Myometrial cell (primary cell): ENCODE data around the gene PRDM7. TPM values are rescaled to one million over a fixed set of nuclear protein-coding genes. Genes with fewer than 3 reads are reported as not detected.

Source experiments
- total RNA-seq: library from RNA; depleted of rRNA; stranded (reverse); fragments of >200 nt; gene quantifications from 2 replicates; pipeline ENCODE4 v1.2.3, GENCODE V29; 2015

Gene PRDM7
- total RNA-seq, result not detected in 2 replicates

DNA sequence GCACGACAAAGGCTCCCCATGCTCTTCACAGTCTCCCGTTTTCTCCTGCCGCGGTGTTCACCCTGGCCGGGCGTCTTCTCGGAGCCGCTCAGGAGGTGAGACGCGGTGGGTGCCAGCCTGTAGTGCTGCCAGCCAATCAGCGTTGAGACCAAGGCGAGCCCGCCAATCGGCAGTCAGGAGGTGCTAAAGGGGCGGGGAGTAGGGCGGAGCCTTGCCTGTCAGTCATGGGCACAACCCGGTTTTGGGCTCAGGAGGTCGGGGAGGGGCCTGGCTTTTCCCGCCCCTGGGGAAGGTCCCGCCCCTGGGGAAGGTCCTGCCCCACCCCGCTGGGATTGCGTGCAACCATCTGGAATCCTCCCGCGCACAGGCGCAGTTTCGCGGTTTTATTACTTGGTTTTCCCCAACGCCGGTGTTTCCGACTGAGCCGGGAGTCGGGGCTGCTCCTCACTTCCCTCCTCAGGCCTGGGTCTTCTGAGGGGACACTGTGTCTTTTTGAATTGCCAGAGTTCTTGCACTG is at the start of gene PRDM7:
Gene PRDM7 (minus strand): TSS at position 92 of the 517 bp plus-strand sequence. CDS start 1,421 bp downstream, outside the sequence.

DNA sequence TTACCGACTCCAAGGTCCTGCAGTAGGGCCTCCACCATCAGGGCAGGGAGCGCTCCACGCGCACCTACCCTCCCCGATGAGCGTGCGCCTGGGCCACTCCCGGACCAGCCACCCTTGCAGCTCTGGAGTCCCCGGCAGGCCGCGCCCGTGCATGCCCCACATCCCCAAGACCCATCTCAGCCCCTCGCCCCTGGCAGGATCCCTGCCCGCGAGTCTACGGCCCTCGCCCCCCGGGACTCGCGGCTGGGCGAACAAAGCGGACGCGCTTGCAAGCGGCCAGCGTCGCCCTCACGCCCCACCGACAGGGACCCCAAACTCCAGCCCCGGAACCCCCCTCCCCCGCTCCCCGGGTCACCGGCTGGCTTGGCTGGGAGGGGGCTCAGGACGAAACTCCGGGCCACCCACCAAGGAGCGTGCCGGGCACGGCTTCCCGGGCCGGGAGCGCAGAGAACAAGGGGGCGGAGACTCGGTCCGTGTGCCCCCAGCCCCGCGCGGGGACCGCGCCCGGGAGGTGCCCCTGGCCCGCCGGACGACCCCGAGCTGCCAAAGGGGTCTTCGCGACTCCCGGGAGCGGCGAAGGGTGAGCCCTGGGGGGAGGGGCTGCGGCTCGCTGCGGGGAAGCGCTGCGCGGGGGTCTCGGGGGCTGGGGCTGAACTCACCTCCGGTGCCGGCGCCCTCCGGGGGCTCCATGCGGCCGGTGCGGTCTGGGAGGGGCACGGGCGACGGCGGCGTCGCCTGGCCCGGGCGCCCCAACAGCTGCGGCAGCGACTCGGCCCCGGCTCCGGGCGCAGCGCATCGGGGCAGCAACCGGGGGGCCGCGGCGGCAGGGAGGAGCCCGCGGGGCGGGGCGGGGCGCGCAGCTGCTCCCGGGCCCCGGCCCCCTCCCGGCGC is 58.2 kb downstream of the PRDM7 start, which contains the start of gene DBNDD1:
Gene DBNDD1 (minus strand): TSS at position 805 of the 891 bp plus-strand sequence. CDS start 115 bp downstream, at position 690.

Other genes starting within 250 kb of the PRDM7 start
- 1.6 and 4.0 TPM in 2 replicates for gene SPIRE2, start 248.9 kb downstream of the PRDM7 start, total RNA-seq
- 142 and 146 TPM in 2 replicates for gene TCF25, start 203.7 kb downstream of the PRDM7 start, total RNA-seq
- 10.8 and 11.0 TPM in 2 replicates for gene MC1R, start 158.5 kb downstream of the PRDM7 start, total RNA-seq
- gene TUBB3, start 154.0 kb downstream of the PRDM7 start, total RNA-seq, result 365 and 394 TPM in 2 replicates
- 95.7 and 135 TPM in 2 replicates for gene DEF8, start 128.6 kb downstream of the PRDM7 start, total RNA-seq
- gene DBNDD1, start 57.9 kb downstream of the PRDM7 start, total RNA-seq, result under 0.01 and 0.53 TPM in 2 replicates